OCI-LY3 (cell line): ENCODE measurements around the gene SHMT2.

Source experiments
- CTCF ChIP-seq: fragments of 200-600, 300-600 bp; sonication (generic); IDR thresholded peaks from 2 replicates; pipeline ENCODE4 v1.5.1; 2014; ENCODE audit warnings: antibody characterized with exemption, low read length, low read depth
- EZH2phosphoT487 ChIP-seq: fragments of 200-600 bp; shearing (Covaris generic); IDR thresholded peaks from 2 replicates; pipeline ENCODE4 v1.6.1; 2018; ENCODE audit warnings: antibody characterized with exemption, mixed run types, low read depth

GRCh38 chr12:57220770-57221168 is 8.7 kb upstream of the SHMT2 start:
- TF ChIP-seq CTCF (no peak), EZH2phosphoT487 (no peak)
